NCI-H1105 (cell line): ENCODE measurements around the gene C11orf52.

Experiments
- DNase-seq: peaks from one replicate; lab custom pipeline; 2025; lab: John Stamatoyannopoulos, UW

Gene C11orf52

GRCh38 chr11:111976119-111976766 is 57.5 kb downstream of the C11orf52 start:
- no peak for DNase-seq
